ENCODE results near the gene FTO.

DNA sequence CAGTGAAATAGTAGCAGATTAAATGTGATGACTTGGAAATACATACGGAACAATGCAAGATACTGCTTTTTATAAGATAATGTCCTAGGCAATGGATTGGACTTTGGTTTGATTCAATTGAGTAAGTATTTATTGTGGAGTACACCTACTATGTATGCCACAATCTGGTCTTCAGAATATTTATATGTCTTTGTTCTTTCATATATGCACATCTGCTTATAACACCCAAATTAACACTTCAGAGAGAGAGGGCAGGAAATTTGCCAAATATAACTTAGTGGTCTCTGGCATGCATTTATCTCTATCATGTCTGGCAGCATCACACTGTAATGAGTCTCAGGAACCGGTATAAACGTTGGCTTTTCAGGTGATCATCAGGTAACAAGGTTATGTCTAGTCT is 17.2 kb upstream of the FTO start:
- TF ChIP-seq POLR2A (IDR thresholded peaks at IDR 0.05) = no peak
- TF ChIP-seq, protein P1, sequence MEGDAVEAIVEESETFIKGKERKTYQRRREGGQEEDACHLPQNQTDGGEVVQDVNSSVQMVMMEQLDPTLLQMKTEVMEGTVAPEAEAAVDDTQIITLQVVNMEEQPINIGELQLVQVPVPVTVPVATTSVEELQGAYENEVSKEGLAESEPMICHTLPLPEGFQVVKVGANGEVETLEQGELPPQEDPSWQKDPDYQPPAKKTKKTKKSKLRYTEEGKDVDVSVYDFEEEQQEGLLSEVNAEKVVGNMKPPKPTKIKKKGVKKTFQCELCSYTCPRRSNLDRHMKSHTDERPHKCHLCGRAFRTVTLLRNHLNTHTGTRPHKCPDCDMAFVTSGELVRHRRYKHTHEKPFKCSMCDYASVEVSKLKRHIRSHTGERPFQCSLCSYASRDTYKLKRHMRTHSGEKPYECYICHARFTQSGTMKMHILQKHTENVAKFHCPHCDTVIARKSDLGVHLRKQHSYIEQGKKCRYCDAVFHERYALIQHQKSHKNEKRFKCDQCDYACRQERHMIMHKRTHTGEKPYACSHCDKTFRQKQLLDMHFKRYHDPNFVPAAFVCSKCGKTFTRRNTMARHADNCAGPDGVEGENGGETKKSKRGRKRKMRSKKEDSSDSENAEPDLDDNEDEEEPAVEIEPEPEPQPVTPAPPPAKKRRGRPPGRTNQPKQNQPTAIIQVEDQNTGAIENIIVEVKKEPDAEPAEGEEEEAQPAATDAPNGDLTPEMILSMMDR (IDR thresholded peaks at IDR 0.05 in 4 of 5, conservative IDR thresholded peaks at IDR 0.05 in 1 of 5) = no peak

Measured in gastrocnemius medialis (tissue), 4 donors.